ENCODE measurements around the gene MYH14. TPM values are rescaled to one million over a fixed set of nuclear protein-coding genes. Genes with fewer than 3 reads are reported as not detected.

Gene MYH14
- total and polyA plus RNA-seq, 2 of the 13 experiments (the other 11 are each of a cell fraction or from before 2014, with no cell fraction given), result 5.5 to 5.8 TPM

DNA sequence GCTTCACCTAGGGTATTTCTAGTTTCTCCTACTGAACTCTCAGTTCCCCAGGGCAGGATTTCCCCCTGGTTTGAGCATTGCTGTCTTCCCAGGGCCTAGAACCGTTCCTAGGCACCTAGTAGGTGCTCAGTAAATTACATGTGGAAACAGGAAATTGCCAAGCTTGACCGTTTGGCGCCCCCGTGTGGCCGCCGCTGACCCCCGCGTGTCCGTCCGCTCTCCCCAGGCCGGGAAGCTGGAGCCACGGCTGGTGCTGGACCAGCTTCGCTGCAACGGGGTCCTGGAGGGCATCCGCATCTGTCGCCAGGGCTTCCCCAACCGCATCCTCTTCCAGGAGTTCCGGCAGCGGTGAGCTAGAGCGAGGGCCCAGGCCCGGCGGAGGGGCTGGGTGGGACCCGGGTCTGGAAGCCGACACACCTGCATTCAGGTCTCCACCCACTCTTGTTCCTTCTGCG lies 55.5 kb downstream of the MYH14 start (continued):
- TF ChIP-seq, protein P1, sequence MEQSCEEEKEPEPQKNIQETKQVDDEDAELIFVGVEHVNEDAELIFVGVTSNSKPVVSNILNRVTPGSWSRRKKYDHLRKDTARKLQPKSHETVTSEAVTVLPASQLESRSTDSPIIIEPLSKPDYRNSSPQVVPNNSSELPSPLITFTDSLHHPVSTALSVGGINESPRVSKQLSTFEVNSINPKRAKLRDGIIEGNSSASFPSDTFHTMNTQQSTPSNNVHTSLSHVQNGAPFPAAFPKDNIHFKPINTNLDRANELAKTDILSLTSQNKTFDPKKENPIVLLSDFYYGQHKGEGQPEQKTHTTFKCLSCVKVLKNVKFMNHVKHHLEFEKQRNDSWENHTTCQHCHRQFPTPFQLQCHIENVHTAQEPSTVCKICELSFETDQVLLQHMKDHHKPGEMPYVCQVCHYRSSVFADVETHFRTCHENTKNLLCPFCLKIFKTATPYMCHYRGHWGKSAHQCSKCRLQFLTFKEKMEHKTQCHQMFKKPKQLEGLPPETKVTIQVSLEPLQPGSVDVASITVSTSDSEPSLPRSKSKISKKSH (CRISPR knock-in tag; IDR thresholded peaks at IDR 0.05; ENCODE audit: borderline replicate concordance), result no peak
- TF ChIP-seq ZKSCAN5 (CRISPR knock-in tag; IDR thresholded peaks at IDR 0.05), result no peak
- TF ChIP-seq NFRKB (IDR thresholded peaks at IDR 0.05), result no peak
- TF ChIP-seq, protein P2, sequence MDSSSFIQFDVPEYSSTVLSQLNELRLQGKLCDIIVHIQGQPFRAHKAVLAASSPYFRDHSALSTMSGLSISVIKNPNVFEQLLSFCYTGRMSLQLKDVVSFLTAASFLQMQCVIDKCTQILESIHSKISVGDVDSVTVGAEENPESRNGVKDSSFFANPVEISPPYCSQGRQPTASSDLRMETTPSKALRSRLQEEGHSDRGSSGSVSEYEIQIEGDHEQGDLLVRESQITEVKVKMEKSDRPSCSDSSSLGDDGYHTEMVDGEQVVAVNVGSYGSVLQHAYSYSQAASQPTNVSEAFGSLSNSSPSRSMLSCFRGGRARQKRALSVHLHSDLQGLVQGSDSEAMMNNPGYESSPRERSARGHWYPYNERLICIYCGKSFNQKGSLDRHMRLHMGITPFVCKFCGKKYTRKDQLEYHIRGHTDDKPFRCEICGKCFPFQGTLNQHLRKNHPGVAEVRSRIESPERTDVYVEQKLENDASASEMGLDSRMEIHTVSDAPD (CRISPR knock-in tag; IDR thresholded peaks at IDR 0.05), result no peak
- TF ChIP-seq, protein P3, sequence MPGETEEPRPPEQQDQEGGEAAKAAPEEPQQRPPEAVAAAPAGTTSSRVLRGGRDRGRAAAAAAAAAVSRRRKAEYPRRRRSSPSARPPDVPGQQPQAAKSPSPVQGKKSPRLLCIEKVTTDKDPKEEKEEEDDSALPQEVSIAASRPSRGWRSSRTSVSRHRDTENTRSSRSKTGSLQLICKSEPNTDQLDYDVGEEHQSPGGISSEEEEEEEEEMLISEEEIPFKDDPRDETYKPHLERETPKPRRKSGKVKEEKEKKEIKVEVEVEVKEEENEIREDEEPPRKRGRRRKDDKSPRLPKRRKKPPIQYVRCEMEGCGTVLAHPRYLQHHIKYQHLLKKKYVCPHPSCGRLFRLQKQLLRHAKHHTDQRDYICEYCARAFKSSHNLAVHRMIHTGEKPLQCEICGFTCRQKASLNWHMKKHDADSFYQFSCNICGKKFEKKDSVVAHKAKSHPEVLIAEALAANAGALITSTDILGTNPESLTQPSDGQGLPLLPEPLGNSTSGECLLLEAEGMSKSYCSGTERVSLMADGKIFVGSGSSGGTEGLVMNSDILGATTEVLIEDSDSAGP (CRISPR knock-in tag; IDR thresholded peaks at IDR 0.05; ENCODE audit: borderline replicate concordance), result no peak
- no peak for TF ChIP-seq SCMH1 (CRISPR knock-in tag; IDR thresholded peaks at IDR 0.05; ENCODE audit: borderline replicate concordance)
- TF ChIP-seq TMF1 (CRISPR knock-in tag; IDR thresholded peaks at IDR 0.05; ENCODE audit: low read depth), result no peak
- TF ChIP-seq ZFX (CRISPR knock-in tag; IDR thresholded peaks at IDR 0.05; ENCODE audit: low read depth), result no peak
- TF ChIP-seq, protein P4, sequence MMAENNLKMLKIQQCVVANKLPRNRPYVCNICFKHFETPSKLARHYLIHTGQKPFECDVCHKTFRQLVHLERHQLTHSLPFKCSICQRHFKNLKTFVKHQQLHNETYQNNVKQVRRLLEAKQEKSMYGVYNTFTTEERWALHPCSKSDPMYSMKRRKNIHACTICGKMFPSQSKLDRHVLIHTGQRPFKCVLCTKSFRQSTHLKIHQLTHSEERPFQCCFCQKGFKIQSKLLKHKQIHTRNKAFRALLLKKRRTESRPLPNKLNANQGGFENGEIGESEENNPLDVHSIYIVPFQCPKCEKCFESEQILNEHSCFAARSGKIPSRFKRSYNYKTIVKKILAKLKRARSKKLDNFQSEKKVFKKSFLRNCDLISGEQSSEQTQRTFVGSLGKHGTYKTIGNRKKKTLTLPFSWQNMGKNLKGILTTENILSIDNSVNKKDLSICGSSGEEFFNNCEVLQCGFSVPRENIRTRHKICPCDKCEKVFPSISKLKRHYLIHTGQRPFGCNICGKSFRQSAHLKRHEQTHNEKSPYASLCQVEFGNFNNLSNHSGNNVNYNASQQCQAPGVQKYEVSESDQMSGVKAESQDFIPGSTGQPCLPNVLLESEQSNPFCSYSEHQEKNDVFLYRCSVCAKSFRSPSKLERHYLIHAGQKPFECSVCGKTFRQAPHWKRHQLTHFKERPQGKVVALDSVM (CRISPR knock-in tag; IDR thresholded peaks at IDR 0.05), result no peak
- no peak for TF ChIP-seq HHEX (CRISPR knock-in tag; IDR thresholded peaks at IDR 0.05)
- TF ChIP-seq ZNF672 (CRISPR knock-in tag; IDR thresholded peaks at IDR 0.05), result no peak
- no peak for TF ChIP-seq ZFYVE20 (CRISPR knock-in tag; IDR thresholded peaks at IDR 0.05; ENCODE audit: borderline replicate concordance, low read depth)
- TF ChIP-seq ZNF263 (CRISPR knock-in tag; IDR thresholded peaks at IDR 0.05), result no peak
- TF ChIP-seq JUND (CRISPR knock-in tag; IDR thresholded peaks at IDR 0.05), result no peak
- TF ChIP-seq ZMYM2 (CRISPR knock-in tag; IDR thresholded peaks at IDR 0.05), result peak; percentile 81
- peak; percentile 62 for TF ChIP-seq XRCC5 (optimal IDR thresholded peaks at IDR 0.05; ENCODE audit: low read length)
- no peak for TF ChIP-seq ZNF230 (CRISPR knock-in tag; IDR thresholded peaks at IDR 0.05)
- TF ChIP-seq SMAD9 (CRISPR knock-in tag; IDR thresholded peaks at IDR 0.05), result no peak
- TF ChIP-seq, protein P5, sequence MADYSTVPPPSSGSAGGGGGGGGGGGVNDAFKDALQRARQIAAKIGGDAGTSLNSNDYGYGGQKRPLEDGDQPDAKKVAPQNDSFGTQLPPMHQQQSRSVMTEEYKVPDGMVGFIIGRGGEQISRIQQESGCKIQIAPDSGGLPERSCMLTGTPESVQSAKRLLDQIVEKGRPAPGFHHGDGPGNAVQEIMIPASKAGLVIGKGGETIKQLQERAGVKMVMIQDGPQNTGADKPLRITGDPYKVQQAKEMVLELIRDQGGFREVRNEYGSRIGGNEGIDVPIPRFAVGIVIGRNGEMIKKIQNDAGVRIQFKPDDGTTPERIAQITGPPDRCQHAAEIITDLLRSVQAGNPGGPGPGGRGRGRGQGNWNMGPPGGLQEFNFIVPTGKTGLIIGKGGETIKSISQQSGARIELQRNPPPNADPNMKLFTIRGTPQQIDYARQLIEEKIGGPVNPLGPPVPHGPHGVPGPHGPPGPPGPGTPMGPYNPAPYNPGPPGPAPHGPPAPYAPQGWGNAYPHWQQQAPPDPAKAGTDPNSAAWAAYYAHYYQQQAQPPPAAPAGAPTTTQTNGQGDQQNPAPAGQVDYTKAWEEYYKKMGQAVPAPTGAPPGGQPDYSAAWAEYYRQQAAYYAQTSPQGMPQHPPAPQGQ (CRISPR knock-in tag; IDR thresholded peaks at IDR 0.05; ENCODE audit: borderline replicate concordance), result no peak
- no peak for TF ChIP-seq ZBTB1 (CRISPR knock-in tag; IDR thresholded peaks at IDR 0.05; ENCODE audit: borderline replicate concordance)
- TF ChIP-seq U2AF1 (optimal IDR thresholded peaks at IDR 0.05; ENCODE audit: low read depth, low read length), result no peak
